Heart left ventricle (tissue), 16 donors: Measurements from ENCODE around the gene KLK2. TPM values are rescaled to one million over a fixed set of nuclear protein-coding genes. Genes with fewer than 3 reads are reported as not detected.

Experiments used
- ATAC-seq, 4 donors: fragments of 200-7000 bp; cut with Tn5 transposase; one replicate each; pipeline ENCODE4 v1.9.1; 2020 to 2022; ENCODE audit warnings: moderate library complexity in 4 of 4, mild to moderate bottlenecking in 3 of 4, moderate number of reproducible peaks in 1 of 4
- DNase-seq, 5 donors: peaks; one replicate each; pipeline ENCODE4 v3.0.0-alpha.2; 2020
- H3K27ac ChIP-seq, 12 donors: fragments of 200-600 bp; sonication (generic) in 4 of 12; one replicate each; pipeline versions ENCODE4 v1.5.0 to v1.8.0; 2016 to 2022; ENCODE audit warnings: mild to moderate bottlenecking in 2 of 12
- H3K27me3 ChIP-seq, 9 donors: fragments of 200-600 bp; sonication (generic) in 2 of 9; one replicate each; pipeline versions ENCODE4 v1.5.1 to v1.8.0; 2016 to 2022; ENCODE audit warnings: mild to moderate bottlenecking in 3 of 9
- H3K36me3 ChIP-seq, 9 donors: fragments of 200-600 bp; sonication (generic) in 2 of 9; one replicate each; pipeline versions ENCODE4 v1.5.0 to v1.8.0; 2018 to 2022; ENCODE audit warnings: mild to moderate bottlenecking in 2 of 9
- H3K4me1 ChIP-seq, 12 donors: fragments of 200-600 bp; sonication (generic) in 4 of 12; one replicate each; pipeline versions ENCODE4 v1.5.0 to v1.8.0; 2016 to 2022; ENCODE audit warnings: mild to moderate bottlenecking in 3 of 12
- H3K4me3 ChIP-seq, 12 donors: fragments of 200-600 bp; sonication (generic) in 4 of 12; one replicate each; pipeline versions ENCODE4 v1.5.0 to v1.8.0; 2017 to 2022; ENCODE audit warnings: mild to moderate bottlenecking in 9 of 12, moderate library complexity in 4 of 12
- H3K9me3 ChIP-seq, 12 donors: fragments of 200-600 bp; sonication (generic) in 4 of 12; one replicate each; pipeline versions ENCODE4 v1.5.0 to v1.8.0; 2016 to 2022; ENCODE audit warnings: mild to moderate bottlenecking in 1 of 12
- CTCF ChIP-seq, 12 donors: fragments of 200-600 bp; sonication (generic) in 4 of 12; IDR thresholded peaks; one replicate each; pipeline versions ENCODE4 v1.5.0 to v1.8.0; 2018 to 2022; ENCODE audit warnings: antibody characterized with exemption in 12 of 12, mild to moderate bottlenecking in 5 of 12
- POLR2A ChIP-seq, 2 donors: fragments of 450-650 bp; IDR thresholded peaks; one replicate each; pipeline ENCODE4 v1.6.1; 2017; ENCODE audit warnings: antibody characterized with exemption in 2 of 2, mild to moderate bottlenecking in 2 of 2, moderate library complexity in 2 of 2
- WGBS, 4 donors: extraction: QIAGEN DNeasy Blood & Tissue Kit in 2 of 4; methylation state at CpG; one replicate each; pipeline versions ENCODE4 v1.1.5 to v1.1.7; 2013 to 2018; 5-methylcytosine and 5-hydroxymethylcytosine counted together
- intact Hi-C, 10 donors: fragments of 100-400 bp; cut with DNase I; formaldehyde crosslinking; loops; one replicate each; pipeline versions ENCODE4 v1.11.1 to v1.14.2; 2022
- polyA plus RNA-seq, 2 donors: library from polyadenylated mRNA; stranded (reverse); fragments of 200-250 nt; gene quantifications; one replicate each; pipeline ENCODE4 v1.2.3, GENCODE V29; 2013
- total RNA-seq, 9 donors: library from RNA; depleted of rRNA in 2 of 9; stranded (reverse); fragments of >200 nt in 2 of 9; fragmentation: NEBNext Ultra II Directional in 3 of 9; extraction: Animal tissue kit (Norgen Biotek cat#: 25700) in 3 of 9; gene quantifications; one replicate each; pipeline versions ENCODE4 v1.1.0 to v1.2.4, GENCODE V29; 2016 to 2023
- donor health status: ischemic (EF 13 %, LVEDD 7.1; RV severe dilation, severe dysfunction).
- donor health status: healthy with polysubstance abuse.
- donor health status: DM: no; HTN: yes; CAD: no.
- donor health status: DM: no; HTN: no; CAD: no.
- donor health status: ischemic (EF 25% LVEDD 6.9; RV normal size, moderate dysfunction).
- donor health status: ischemic (EF 25% LVEDD 5.7; RV mildly dilated, moderate dysfunction).
- donor health status: healthy.
- donor health status: DM: yes; HTN: yes; CAD: no.
- donor health status: ischemic (EF 35%, LVEDD 5.7; RV mildly dilated, moderate dysfunction).
- donor health status: nonischemic (EF 11% LVEDD 7.7; RV severe dilation, severe dysfunction).
- donor health status: DM: yes; HTN: yes; CAD: no.
- donor health status: PGD.
- donor health status: ischemic (EF 29% LVEDD 5.4; RV normal size, mild dysfunction).
- donor health status: nonischemic (EF 23%, LVEDD 6.1; RV moderate dilation, normal function).

The KLK2 gene
- total and polyA plus RNA-seq, 11 donors, result not detected

GRCh38 chr19:50837300-50837699, 35.9 kb upstream of the KLK2 start:
- WGBS, 4 donors, result 74 to 85% (median 79%) methylated on average over 10 of the region's 10 CpGs
- DNase-seq (no peak), ATAC-seq (no peak)
- H3K27ac ChIP-seq, result no peak overlapping the region
- intact Hi-C loops, result no loop called here
- H3K27me3 ChIP-seq, result peaks cover 0 to 36% (median 12%) of the 10 kb centered on the region in 9 donors
- no peak for TF ChIP-seq CTCF (IDR thresholded peaks at IDR 0.05)
- TF ChIP-seq POLR2A (IDR thresholded peaks at IDR 0.05), result no peak
- peaks cover 0 to 6% (median 0%) of the 10 kb centered on the region in 12 donors for H3K9me3 ChIP-seq
- H3K4me1 ChIP-seq, result peaks cover 0 to 12% (median 9%) of the 10 kb centered on the region in 12 donors
- no peaks in the 10 kb centered on the region for H3K36me3 ChIP-seq
- no peak overlapping the region for H3K4me3 ChIP-seq

- ATAC-seq (no peak), DNase-seq (no peak)
- Histone ChIP-seq H3K4me3 (no peak overlapping the region), H3K9me3 (peaks cover 0 to 16% (median under 1%) of the 10 kb centered on the region in 12 donors), H3K4me1 (peaks cover 0 to 12% (median 9%) of the 10 kb centered on the region in 12 donors), H3K36me3 (no peaks in the 10 kb centered on the region), H3K27ac (no peak overlapping the region), H3K27me3 (peaks cover 0 to 27% (median 12%) of the 10 kb centered on the region in 9 donors)
- WGBS, 4 donors, result 14 to 19% (median 17%) methylated on average over 6 of the region's 6 CpGs
- intact Hi-C loops, result no loop called here
- TF ChIP-seq CTCF (IDR thresholded peaks at IDR 0.05) (no peak), POLR2A (IDR thresholded peaks at IDR 0.05) (no peak)
Measured at GRCh38 chr19:50838239-50838638, 35.0 kb upstream of the KLK2 start.

- Histone ChIP-seq H3K4me3 (no peak overlapping the region), H3K9me3 (peaks cover 0 to 28% (median 4%) of the 10 kb centered on the region in 12 donors), H3K4me1 (peaks cover 0 to 12% (median 9%) of the 10 kb centered on the region in 12 donors), H3K36me3 (no peaks in the 10 kb centered on the region), H3K27me3 (peaks cover 0 to 16% (median 6%) of the 10 kb centered on the region in 9 donors), H3K27ac (no peak overlapping the region)
- intact Hi-C loops, result no loop called here
- WGBS, 4 donors, result 69 to 79% (median 72%) methylated on average over 10 of the region's 10 CpGs
- TF ChIP-seq POLR2A (IDR thresholded peaks at IDR 0.05), result no peak
- TF ChIP-seq CTCF (IDR thresholded peaks at IDR 0.05), result no peak
- ATAC-seq (no peak), DNase-seq (no peak)
Measured at GRCh38 chr19:50839712-50840655, 33.3 kb upstream of the KLK2 start.

- Histone ChIP-seq H3K9me3 (peaks cover 0 to 28% (median 4%) of the 10 kb centered on the region in 12 donors), H3K4me3 (no peak overlapping the region), H3K4me1 (no peaks in the 10 kb centered on the region), H3K36me3 (no peaks in the 10 kb centered on the region), H3K27ac (no peak overlapping the region), H3K27me3 (peaks cover 0 to 6% (median 0%) of the 10 kb centered on the region in 9 donors)
- intact Hi-C loops, result no loop called here
- 87 to 92% (median 90%) methylated on average over 6 of the region's 6 CpGs for WGBS, 4 donors
- DNase-seq (no peak), ATAC-seq (no peak)
- TF ChIP-seq POLR2A (IDR thresholded peaks at IDR 0.05) (no peak), CTCF (IDR thresholded peaks at IDR 0.05) (no peak)
Measured at GRCh38 chr19:50842130-50842529, 31.1 kb upstream of the KLK2 start.
